ENCODE data around the gene SQSTM1.

Gene SQSTM1

GRCh38 chr5:179795049-179795862 lies 25.4 kb upstream of the SQSTM1 start:
- FAIRE-seq: no peak

- FAIRE-seq: no peak
Measured at GRCh38 chr5:179795863-179796833, 24.6 kb upstream of the SQSTM1 start.

GRCh38 chr5:179796877-179797608 lies 23.7 kb upstream of the SQSTM1 start:
- no peak for FAIRE-seq

- no peak for FAIRE-seq
Measured at GRCh38 chr5:179797741-179798140, 23.0 kb upstream of the SQSTM1 start.

GRCh38 chr5:179798144-179798770 lies 22.4 kb upstream of the SQSTM1 start:
- no peak for FAIRE-seq

GRCh38 chr5:179798771-179799643 lies 21.7 kb upstream of the SQSTM1 start:
- no peak for FAIRE-seq

GRCh38 chr5:179799644-179799973 lies 21.1 kb upstream of the SQSTM1 start:
- FAIRE-seq: no peak

- FAIRE-seq: no peak
Measured at GRCh38 chr5:179800071-179800695, 20.5 kb upstream of the SQSTM1 start.

- no peak for FAIRE-seq
Measured at GRCh38 chr5:179800696-179801201, 20.0 kb upstream of the SQSTM1 start.

GRCh38 chr5:179801304-179802206 lies 19.1 kb upstream of the SQSTM1 start:
- no peak for FAIRE-seq

- FAIRE-seq: no peak
Measured at GRCh38 chr5:179802207-179802883, 18.4 kb upstream of the SQSTM1 start.

GRCh38 chr5:179802950-179803562 lies 17.6 kb upstream of the SQSTM1 start:
- no peak for FAIRE-seq

GRCh38 chr5:179803651-179804554 lies 16.8 kb upstream of the SQSTM1 start:
- no peak for FAIRE-seq

GRCh38 chr5:179804555-179804947 lies 16.2 kb upstream of the SQSTM1 start:
- FAIRE-seq: no peak

GRCh38 chr5:179805070-179805528 lies 15.6 kb upstream of the SQSTM1 start:
- FAIRE-seq: no peak

GRCh38 chr5:179805529-179806249 lies 15.0 kb upstream of the SQSTM1 start:
- no peak for FAIRE-seq

All from islet of Langerhans (tissue), 1 donor.